SK-N-SH (cell line): ENCODE measurements around the gene FAM117B. TPM values are rescaled to one million over a fixed set of nuclear protein-coding genes. Genes with fewer than 3 reads are reported as not detected.

Experiments used
- CTCF ChIA-PET: fragments of 300-600, 350-600 bp; formaldehyde crosslinking; extraction: SDS; loops from one replicate; lab custom pipeline; 2021; lab: Yijun Ruan, JAX
- POLR2A ChIA-PET: fragments of 350-600 bp; sonication (Branson Sonifier 250); formaldehyde crosslinking; extraction: SDS; loops from one replicate; lab custom pipeline; 2020; ENCODE audit warnings: antibody characterized with exemption, inconsistent platforms; lab: Yijun Ruan, JAX
- DNase-seq: peaks from one replicate; pipeline ENCODE4 v3.0.0; 2012
- H2AFZ ChIP-seq: fragments of 200-600 bp; sonication (generic); 2 replicates; pipeline ENCODE4 v1.8.1; 2016; ENCODE audit warnings: antibody characterized with exemption, mild to moderate bottlenecking, low read depth
- H3F3A ChIP-seq: fragments of 200-600 bp; sonication (generic); replicated peaks from 2 replicates; pipeline ENCODE3; 2016; ENCODE audit warnings: antibody characterized with exemption, mild to moderate bottlenecking; ENCODE audit not compliant: insufficient read depth
- H3K27ac ChIP-seq, 2 experiments: fragments of 200-500 bp in 1 of 2; fragments of 200-600 bp in 1 of 2; sonication (Bioruptor generic) in 1 of 2; sonication (generic), shearing (Covaris generic) in 1 of 2; 2 replicates each; pipeline versions ENCODE4 v1.5.1 to v1.6.1; 2014 to 2016; ENCODE audit warnings: low read depth in 2 of 2, inconsistent platforms in 1 of 2, low read length in 1 of 2, mild to moderate bottlenecking in 1 of 2, mixed read lengths in 1 of 2
- H3K27me3 ChIP-seq: fragments of 200-600 bp; sonication (generic), shearing (Covaris generic); 2 replicates; pipeline ENCODE4 v1.6.1; 2016; ENCODE audit warnings: mixed run types; ENCODE audit not compliant: insufficient read depth
- H3K36me3 ChIP-seq, 2 experiments: fragments of 200-500 bp in 1 of 2; fragments of 200-600 bp in 1 of 2; sonication (Bioruptor generic) in 1 of 2; sonication (generic) in 1 of 2; replicated peaks in 1 of 2; 2 replicates each; pipeline versions ENCODE3 to v1.5.1; 2014 to 2016; ENCODE audit warnings: low read length in 1 of 2, mild to moderate bottlenecking in 1 of 2; ENCODE audit not compliant: insufficient read depth in 2 of 2, control insufficient read depth in 1 of 2
- H3K4me1 ChIP-seq, 2 experiments: fragments of 200-500 bp in 1 of 2; fragments of 200-600 bp in 1 of 2; sonication (Bioruptor generic) in 1 of 2; sonication (generic), shearing (Covaris generic) in 1 of 2; 2 replicates each; pipeline versions ENCODE4 v1.5.1 to v1.6.1; 2014 to 2016; ENCODE audit warnings: low read depth in 1 of 2, low read length in 1 of 2, mixed run types in 1 of 2; ENCODE audit not compliant: insufficient read depth in 2 of 2, control insufficient read depth in 1 of 2
- H3K4me2 ChIP-seq: fragments of 200-600 bp; sonication (generic), shearing (Covaris generic); 2 replicates; pipeline ENCODE4 v1.6.1; 2017; ENCODE audit warnings: mixed run types
- H3K4me3 ChIP-seq, 2 experiments: fragments of 200-500 bp in 1 of 2; fragments of 200-600 bp in 1 of 2; sonication (Bioruptor generic) in 1 of 2; sonication (generic), shearing (Covaris generic) in 1 of 2; 2 replicates each; pipeline versions ENCODE4 v1.5.1 to v1.8.1; 2014 to 2016; ENCODE audit warnings: low read depth in 2 of 2, inconsistent platforms in 1 of 2, low read length in 1 of 2, mild to moderate bottlenecking in 1 of 2, mixed read lengths in 1 of 2, moderate library complexity in 1 of 2
- H3K79me2 ChIP-seq: fragments of 200-600 bp; sonication (generic); 2 replicates; pipeline ENCODE4 v1.8.1; 2017; ENCODE audit warnings: mild to moderate bottlenecking; ENCODE audit not compliant: insufficient read depth
- H3K9ac ChIP-seq: fragments of 200-600 bp; sonication (generic); 2 replicates; pipeline ENCODE4 v1.6.1; 2017; ENCODE audit warnings: mixed run types
- H3K9me2 ChIP-seq: fragments of 200-600 bp; sonication (generic); 2 replicates; pipeline ENCODE4 v1.6.1; 2017; ENCODE audit warnings: mixed run types
- H3K9me3 ChIP-seq: fragments of 200-600 bp; sonication (generic); 2 replicates; pipeline ENCODE4 v1.6.1; 2017; ENCODE audit warnings: mixed run types, mild to moderate bottlenecking, moderate library complexity
- H4K20me1 ChIP-seq: fragments of 200-600 bp; sonication (generic); 2 replicates; pipeline ENCODE4 v1.6.1; 2017; ENCODE audit warnings: mild to moderate bottlenecking, mixed run types; ENCODE audit not compliant: insufficient read depth
- EP300 ChIP-seq, 2 experiments: IDR thresholded peaks; 2 replicates each; pipeline versions ENCODE4 v1.4.0 to v1.6.1; 2012; ENCODE audit warnings: borderline replicate concordance in 1 of 2, low read depth in 1 of 2, low read length in 1 of 2
- FOSL2 ChIP-seq: IDR thresholded peaks from 2 replicates; pipeline ENCODE4 v1.4.0; 2012; ENCODE audit warnings: low read depth, mild to moderate bottlenecking, moderate library complexity, borderline replicate concordance
- FOXJ3 ChIP-seq: sonication (generic); formaldehyde crosslinking; IDR thresholded peaks from 2 replicates; pipeline ENCODE4 v1.5.1; 2020; ENCODE audit warnings: mild to moderate bottlenecking, missing genetic modification reagents
- FOXM1 ChIP-seq: IDR thresholded peaks from 2 replicates; pipeline ENCODE4 v1.4.0; 2012; ENCODE audit warnings: low read depth, mild to moderate bottlenecking
- GABPA ChIP-seq: IDR thresholded peaks from 2 replicates; pipeline ENCODE4 v1.4.0; 2012; ENCODE audit warnings: low read depth, mild to moderate bottlenecking
- GATA2 ChIP-seq: sonication (generic); formaldehyde crosslinking; IDR thresholded peaks from 2 replicates; pipeline ENCODE4 v1.5.0; 2020; ENCODE audit warnings: mild to moderate bottlenecking, missing genetic modification reagents
- JUND ChIP-seq: IDR thresholded peaks from 2 replicates; pipeline ENCODE4 v1.4.0; 2012
- MXI1 ChIP-seq: IDR thresholded peaks from 2 replicates; pipeline ENCODE4 v1.6.1; 2012; ENCODE audit warnings: mild to moderate bottlenecking, low read depth, low read length, improper control_type of control experiment
- NFIC ChIP-seq: IDR thresholded peaks from 2 replicates; pipeline ENCODE4 v1.4.0; 2012; ENCODE audit warnings: borderline replicate concordance
- NRF1 ChIP-seq: IDR thresholded peaks from 2 replicates; pipeline ENCODE4 v1.6.1; 2012; ENCODE audit warnings: low read depth, mild to moderate bottlenecking, low read length
- POLR2AphosphoS5 ChIP-seq: IDR thresholded peaks from 2 replicates; pipeline ENCODE4 v1.6.1; 2012; ENCODE audit warnings: low read depth, low read length
- RFX5 ChIP-seq: IDR thresholded peaks from 2 replicates; pipeline ENCODE4 v1.6.1; 2012; ENCODE audit warnings: mild to moderate bottlenecking, improper control_type of control experiment, low read length
- RXRA ChIP-seq: IDR thresholded peaks from 2 replicates; pipeline ENCODE4 v1.4.0; 2012; ENCODE audit warnings: low read depth, mild to moderate bottlenecking, borderline replicate concordance
- SIN3A ChIP-seq: IDR thresholded peaks from 2 replicates; pipeline ENCODE4 v1.6.1; 2012; ENCODE audit warnings: low read depth, mild to moderate bottlenecking, low read length, moderate library complexity, borderline replicate concordance
- SMC3 ChIP-seq: IDR thresholded peaks from 2 replicates; pipeline ENCODE4 v1.6.1; 2012; ENCODE audit warnings: low read depth, low read length, improper control_type of control experiment
- TAF1 ChIP-seq: IDR thresholded peaks from 2 replicates; pipeline ENCODE4 v1.6.1; 2012; ENCODE audit warnings: low read depth, mild to moderate bottlenecking, low read length, moderate library complexity, borderline replicate concordance
- YY1 ChIP-seq: IDR thresholded peaks from 2 replicates; pipeline ENCODE4 v1.4.0; 2012; ENCODE audit warnings: low read depth, mild to moderate bottlenecking
- WGBS: methylation state at CpG from one replicate; pipeline ENCODE4 v1.1.6; 2017; ENCODE audit warnings: low lambda C conversion rate; 5-methylcytosine and 5-hydroxymethylcytosine counted together
- polyA plus RNA-seq, 3 experiments: library from polyadenylated mRNA; depleted of rRNA; stranded (reverse); fragments of >200 nt; gene quantifications; 2 replicates each; pipeline ENCODE4 v1.2.3, GENCODE V29; 2012
- TF ChIP-seq, protein P1 (sequence below): fragments of 200-600 bp; sonication (generic); IDR thresholded peaks from 2 replicates; pipeline ENCODE4 v1.6.1; 2017; ENCODE audit warnings: antibody characterized with exemption, mild to moderate bottlenecking, moderate library complexity
- TF ChIP-seq, protein P2 (sequence below): fragments of 150-350 bp; IDR thresholded peaks from 2 replicates; pipeline ENCODE4 v1.6.1; 2017; ENCODE audit warnings: antibody characterized with exemption, low read length, low read depth, borderline replicate concordance
- TF ChIP-seq, protein P3 (sequence below): fragments of 150-350 bp; IDR thresholded peaks from 2 replicates; pipeline ENCODE4 v1.6.1; 2016; ENCODE audit warnings: mild to moderate bottlenecking, low read depth, low read length
- TF ChIP-seq, protein P4 (sequence below): IDR thresholded peaks from 2 replicates; pipeline ENCODE4 v1.6.1; 2012; ENCODE audit warnings: mild to moderate bottlenecking, low read depth, low read length, moderate library complexity

FAM117B gene
- polyA plus RNA-seq, 1 of the 3 experiments (the other 2 are of a cell fraction): 0.90 TPM

DNA sequence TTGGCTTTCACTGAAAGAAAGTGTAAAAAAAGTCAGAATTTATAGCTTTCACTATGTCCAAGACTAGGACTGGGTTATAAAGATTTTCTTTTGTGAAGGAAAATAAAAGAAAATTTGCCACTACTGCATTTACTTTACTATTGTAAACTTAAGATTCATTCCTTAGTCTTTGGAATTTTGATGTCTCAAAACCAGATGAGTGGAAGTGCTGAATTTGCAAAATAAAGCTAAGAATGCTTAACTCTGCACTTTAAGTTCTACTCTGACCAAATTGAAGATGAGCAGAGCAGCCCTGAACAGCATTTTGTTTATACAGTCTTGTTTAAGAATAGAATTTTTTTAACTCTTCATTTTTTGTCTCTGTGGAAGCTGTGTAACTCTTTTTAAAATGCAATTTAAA, 134.4 kb downstream of the FAM117B start:
- H3K9me3 ChIP-seq: no peaks in the 10 kb centered on the region
- no peaks in the 10 kb centered on the region for H3K79me2 ChIP-seq
- H3K4me3 ChIP-seq: no peak overlapping the region
- CTCF ChIA-PET: interaction anchor here (1.2 kb wide), 1 partner anchor 181 kb away, joined by 4 read pairs; no protein-coding TSS in a partner anchor
- POLR2A ChIA-PET: no interaction called here
- TF ChIP-seq MXI1 (no peak), GATA2 (CRISPR knock-in tag) (no peak), FOXJ3 (CRISPR knock-in tag) (no peak), RFX5 (no peak), TAF1 (no peak), JUND (no peak), NFIC (no peak), NRF1 (no peak)
- TF ChIP-seq, protein P1, sequence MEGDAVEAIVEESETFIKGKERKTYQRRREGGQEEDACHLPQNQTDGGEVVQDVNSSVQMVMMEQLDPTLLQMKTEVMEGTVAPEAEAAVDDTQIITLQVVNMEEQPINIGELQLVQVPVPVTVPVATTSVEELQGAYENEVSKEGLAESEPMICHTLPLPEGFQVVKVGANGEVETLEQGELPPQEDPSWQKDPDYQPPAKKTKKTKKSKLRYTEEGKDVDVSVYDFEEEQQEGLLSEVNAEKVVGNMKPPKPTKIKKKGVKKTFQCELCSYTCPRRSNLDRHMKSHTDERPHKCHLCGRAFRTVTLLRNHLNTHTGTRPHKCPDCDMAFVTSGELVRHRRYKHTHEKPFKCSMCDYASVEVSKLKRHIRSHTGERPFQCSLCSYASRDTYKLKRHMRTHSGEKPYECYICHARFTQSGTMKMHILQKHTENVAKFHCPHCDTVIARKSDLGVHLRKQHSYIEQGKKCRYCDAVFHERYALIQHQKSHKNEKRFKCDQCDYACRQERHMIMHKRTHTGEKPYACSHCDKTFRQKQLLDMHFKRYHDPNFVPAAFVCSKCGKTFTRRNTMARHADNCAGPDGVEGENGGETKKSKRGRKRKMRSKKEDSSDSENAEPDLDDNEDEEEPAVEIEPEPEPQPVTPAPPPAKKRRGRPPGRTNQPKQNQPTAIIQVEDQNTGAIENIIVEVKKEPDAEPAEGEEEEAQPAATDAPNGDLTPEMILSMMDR: no peak
- no peaks in the 10 kb centered on the region for H3F3A ChIP-seq
- DNase-seq: no peak
- H3K4me2 ChIP-seq: no peak overlapping the region
- H3K36me3 ChIP-seq: peaks cover 3 to 13% of the 10 kb centered on the region in 2 experiments
- H3K27me3 ChIP-seq: no peaks in the 10 kb centered on the region
- H3K9me2 ChIP-seq: no peaks in the 10 kb centered on the region
- no peaks in the 10 kb centered on the region for H3K4me1 ChIP-seq
- H3K9ac ChIP-seq: no peak overlapping the region
- H4K20me1 ChIP-seq: no peaks in the 10 kb centered on the region
- no peak overlapping the region for H2AFZ ChIP-seq
- no peak overlapping the region for H3K27ac ChIP-seq

DNA sequence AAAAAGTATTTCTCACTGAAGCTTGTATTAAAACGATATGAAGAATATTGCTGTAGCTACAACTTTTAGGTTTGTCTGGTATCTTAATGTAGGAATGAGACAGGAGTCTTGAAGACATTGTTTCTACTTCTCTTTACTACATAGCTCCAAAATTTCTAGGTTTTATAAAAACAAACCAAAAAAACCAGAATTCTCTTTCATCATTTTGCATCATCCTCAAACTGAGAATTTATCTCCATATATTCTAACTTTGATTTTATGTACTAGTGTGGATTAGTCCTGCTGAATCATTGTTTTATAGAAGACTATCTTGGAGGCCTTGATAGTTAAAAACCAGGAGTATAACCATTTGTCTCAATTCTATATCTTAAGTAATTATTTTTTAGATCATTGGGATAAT, 136.6 kb downstream of the FAM117B start:
- no peaks in the 10 kb centered on the region for H3K9me2 ChIP-seq
- peaks cover 3 to 17% of the 10 kb centered on the region in 2 experiments for H3K36me3 ChIP-seq
- H4K20me1 ChIP-seq: no peaks in the 10 kb centered on the region
- 97% methylated on average over 1 of the region's 1 CpG for WGBS
- H3K4me1 ChIP-seq: no peaks in the 10 kb centered on the region
- H2AFZ ChIP-seq: no peak overlapping the region
- ChIA-PET CTCF (no interaction called here), POLR2A (no interaction called here)
- no peak for DNase-seq
- H3K9me3 ChIP-seq: no peaks in the 10 kb centered on the region
- no peaks in the 10 kb centered on the region for H3F3A ChIP-seq
- no peaks in the 10 kb centered on the region for H3K27me3 ChIP-seq
- no peak overlapping the region for H3K4me2 ChIP-seq
- no peak overlapping the region for H3K9ac ChIP-seq
- TF ChIP-seq FOSL2 (no peak), GATA2 (CRISPR knock-in tag) (no peak), RFX5 (no peak), POLR2AphosphoS5 (no peak), FOXM1 (no peak), RXRA (no peak), YY1 (no peak), NRF1 (no peak), GABPA (no peak), SIN3A (no peak), MXI1 (no peak), SMC3 (no peak), EP300 (IDR thresholded peaks at IDR 0.05; ENCODE audit: borderline replicate concordance in 1 of 2, low read depth in 1 of 2, low read length in 1 of 2) (no peak)
- TF ChIP-seq, protein P2, sequence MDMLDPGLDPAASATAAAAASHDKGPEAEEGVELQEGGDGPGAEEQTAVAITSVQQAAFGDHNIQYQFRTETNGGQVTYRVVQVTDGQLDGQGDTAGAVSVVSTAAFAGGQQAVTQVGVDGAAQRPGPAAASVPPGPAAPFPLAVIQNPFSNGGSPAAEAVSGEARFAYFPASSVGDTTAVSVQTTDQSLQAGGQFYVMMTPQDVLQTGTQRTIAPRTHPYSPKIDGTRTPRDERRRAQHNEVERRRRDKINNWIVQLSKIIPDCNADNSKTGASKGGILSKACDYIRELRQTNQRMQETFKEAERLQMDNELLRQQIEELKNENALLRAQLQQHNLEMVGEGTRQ: no peak
- TF ChIP-seq, protein P3, sequence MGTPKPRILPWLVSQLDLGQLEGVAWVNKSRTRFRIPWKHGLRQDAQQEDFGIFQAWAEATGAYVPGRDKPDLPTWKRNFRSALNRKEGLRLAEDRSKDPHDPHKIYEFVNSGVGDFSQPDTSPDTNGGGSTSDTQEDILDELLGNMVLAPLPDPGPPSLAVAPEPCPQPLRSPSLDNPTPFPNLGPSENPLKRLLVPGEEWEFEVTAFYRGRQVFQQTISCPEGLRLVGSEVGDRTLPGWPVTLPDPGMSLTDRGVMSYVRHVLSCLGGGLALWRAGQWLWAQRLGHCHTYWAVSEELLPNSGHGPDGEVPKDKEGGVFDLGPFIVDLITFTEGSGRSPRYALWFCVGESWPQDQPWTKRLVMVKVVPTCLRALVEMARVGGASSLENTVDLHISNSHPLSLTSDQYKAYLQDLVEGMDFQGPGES: no peak
- TF ChIP-seq, protein P4, sequence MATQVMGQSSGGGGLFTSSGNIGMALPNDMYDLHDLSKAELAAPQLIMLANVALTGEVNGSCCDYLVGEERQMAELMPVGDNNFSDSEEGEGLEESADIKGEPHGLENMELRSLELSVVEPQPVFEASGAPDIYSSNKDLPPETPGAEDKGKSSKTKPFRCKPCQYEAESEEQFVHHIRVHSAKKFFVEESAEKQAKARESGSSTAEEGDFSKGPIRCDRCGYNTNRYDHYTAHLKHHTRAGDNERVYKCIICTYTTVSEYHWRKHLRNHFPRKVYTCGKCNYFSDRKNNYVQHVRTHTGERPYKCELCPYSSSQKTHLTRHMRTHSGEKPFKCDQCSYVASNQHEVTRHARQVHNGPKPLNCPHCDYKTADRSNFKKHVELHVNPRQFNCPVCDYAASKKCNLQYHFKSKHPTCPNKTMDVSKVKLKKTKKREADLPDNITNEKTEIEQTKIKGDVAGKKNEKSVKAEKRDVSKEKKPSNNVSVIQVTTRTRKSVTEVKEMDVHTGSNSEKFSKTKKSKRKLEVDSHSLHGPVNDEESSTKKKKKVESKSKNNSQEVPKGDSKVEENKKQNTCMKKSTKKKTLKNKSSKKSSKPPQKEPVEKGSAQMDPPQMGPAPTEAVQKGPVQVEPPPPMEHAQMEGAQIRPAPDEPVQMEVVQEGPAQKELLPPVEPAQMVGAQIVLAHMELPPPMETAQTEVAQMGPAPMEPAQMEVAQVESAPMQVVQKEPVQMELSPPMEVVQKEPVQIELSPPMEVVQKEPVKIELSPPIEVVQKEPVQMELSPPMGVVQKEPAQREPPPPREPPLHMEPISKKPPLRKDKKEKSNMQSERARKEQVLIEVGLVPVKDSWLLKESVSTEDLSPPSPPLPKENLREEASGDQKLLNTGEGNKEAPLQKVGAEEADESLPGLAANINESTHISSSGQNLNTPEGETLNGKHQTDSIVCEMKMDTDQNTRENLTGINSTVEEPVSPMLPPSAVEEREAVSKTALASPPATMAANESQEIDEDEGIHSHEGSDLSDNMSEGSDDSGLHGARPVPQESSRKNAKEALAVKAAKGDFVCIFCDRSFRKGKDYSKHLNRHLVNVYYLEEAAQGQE: no peak
- no peaks in the 10 kb centered on the region for H3K79me2 ChIP-seq
- no peak overlapping the region for H3K4me3 ChIP-seq
- H3K27ac ChIP-seq: no peak overlapping the region
